Upper lobe of left lung (tissue), 4 donors: ENCODE data around the gene ANO3.

Source experiments
- EP300 ChIP-seq, 4 donors: sonication (generic); formaldehyde crosslinking; IDR thresholded peaks; one replicate each; pipeline ENCODE4 v1.5.1; 2017; ENCODE audit warnings: antibody characterized with exemption in 4 of 4, control low read depth in 2 of 4
- POLR2A ChIP-seq, 4 donors: fragments of 450-650 bp; IDR thresholded peaks; one replicate each; pipeline ENCODE4 v1.5.1; 2016 to 2017; ENCODE audit warnings: antibody characterized with exemption in 4 of 4, mild to moderate bottlenecking in 2 of 4
- POLR2AphosphoS5 ChIP-seq, 2 donors: sonication (generic); formaldehyde crosslinking; IDR thresholded peaks; one replicate each; pipeline ENCODE4 v1.5.1; 2017; ENCODE audit warnings: antibody characterized with exemption in 2 of 2
- TF ChIP-seq, protein P1 (sequence below), 6 experiments: fragments of 450-650 bp in 4 of 6; fragments of 200-600 bp in 2 of 6; sonication (generic) in 2 of 6; IDR thresholded peaks; one replicate each; pipeline ENCODE4 v1.5.1; 2016 to 2019; ENCODE audit warnings: antibody characterized with exemption in 6 of 6

DNA sequence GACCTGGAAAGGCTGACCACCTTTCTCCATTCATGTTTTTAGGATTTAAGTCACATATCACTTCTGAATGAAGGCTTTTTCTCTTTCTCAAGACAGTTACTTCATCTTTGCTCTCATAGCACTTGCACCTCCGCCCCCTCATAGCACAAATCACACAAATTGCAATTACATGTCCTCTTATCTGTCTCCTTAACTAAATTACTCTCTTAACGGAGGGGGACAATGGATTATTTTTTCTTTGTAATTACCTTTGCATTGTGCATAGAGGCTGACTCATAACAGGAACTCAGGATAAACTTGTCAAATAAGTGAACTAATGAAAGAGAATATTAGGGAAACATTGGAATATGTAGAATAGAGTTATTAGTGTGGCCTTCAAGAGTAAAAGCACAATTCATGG is 145.5 kb downstream of the ANO3 start:
- TF ChIP-seq, protein P1, sequence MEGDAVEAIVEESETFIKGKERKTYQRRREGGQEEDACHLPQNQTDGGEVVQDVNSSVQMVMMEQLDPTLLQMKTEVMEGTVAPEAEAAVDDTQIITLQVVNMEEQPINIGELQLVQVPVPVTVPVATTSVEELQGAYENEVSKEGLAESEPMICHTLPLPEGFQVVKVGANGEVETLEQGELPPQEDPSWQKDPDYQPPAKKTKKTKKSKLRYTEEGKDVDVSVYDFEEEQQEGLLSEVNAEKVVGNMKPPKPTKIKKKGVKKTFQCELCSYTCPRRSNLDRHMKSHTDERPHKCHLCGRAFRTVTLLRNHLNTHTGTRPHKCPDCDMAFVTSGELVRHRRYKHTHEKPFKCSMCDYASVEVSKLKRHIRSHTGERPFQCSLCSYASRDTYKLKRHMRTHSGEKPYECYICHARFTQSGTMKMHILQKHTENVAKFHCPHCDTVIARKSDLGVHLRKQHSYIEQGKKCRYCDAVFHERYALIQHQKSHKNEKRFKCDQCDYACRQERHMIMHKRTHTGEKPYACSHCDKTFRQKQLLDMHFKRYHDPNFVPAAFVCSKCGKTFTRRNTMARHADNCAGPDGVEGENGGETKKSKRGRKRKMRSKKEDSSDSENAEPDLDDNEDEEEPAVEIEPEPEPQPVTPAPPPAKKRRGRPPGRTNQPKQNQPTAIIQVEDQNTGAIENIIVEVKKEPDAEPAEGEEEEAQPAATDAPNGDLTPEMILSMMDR (IDR thresholded peaks at IDR 0.05) = no peak
- TF ChIP-seq POLR2A (IDR thresholded peaks at IDR 0.05) (no peak), EP300 (IDR thresholded peaks at IDR 0.05) (no peak), POLR2AphosphoS5 (IDR thresholded peaks at IDR 0.05) (no peak)
